GM18867 (cell line): ENCODE data around the gene WDR90.

Experiments used
- ATAC-seq: cut with Tn5 transposase; IDR thresholded peaks from one replicate; pipeline ENCODE4 v1.9.1; 2021; ENCODE audit warnings: mild to moderate bottlenecking, moderate library complexity; ENCODE audit not compliant: unreplicated experiment

Gene WDR90

GRCh38 chr16:658679-659571, 9.8 kb downstream of the WDR90 start:
- no peak for ATAC-seq

GRCh38 chr16:659618-660017, 10.5 kb downstream of the WDR90 start:
- ATAC-seq, result no peak

GRCh38 chr16:660132-660458, 10.9 kb downstream of the WDR90 start:
- ATAC-seq, result no peak

- peak; percentile 42 for ATAC-seq
Observed at GRCh38 chr16:660459-661183, 11.5 kb downstream of the WDR90 start.

- ATAC-seq, result peak; percentile 13
Observed at GRCh38 chr16:661184-661821, 12.1 kb downstream of the WDR90 start.

- ATAC-seq, result no peak
Observed at GRCh38 chr16:662095-662494, 12.9 kb downstream of the WDR90 start.

GRCh38 chr16:662597-662996, 13.4 kb downstream of the WDR90 start:
- no peak for ATAC-seq

- no peak for ATAC-seq
Observed at GRCh38 chr16:666572-666971, 17.4 kb downstream of the WDR90 start.

GRCh38 chr16:667113-667779, 18.1 kb downstream of the WDR90 start:
- ATAC-seq, result no peak

- ATAC-seq, result peak; percentile 77
Observed at GRCh38 chr16:667780-668518, 18.8 kb downstream of the WDR90 start, which contains the start of gene RHOT2. TSS of gene RHOT2 (plus strand) at chr16:668132. CDS start at chr16:668200, 68 bp downstream.

- ATAC-seq, result no peak
Observed at GRCh38 chr16:668519-669171, 19.5 kb downstream of the WDR90 start.

GRCh38 chr16:669666-670065, 20.5 kb downstream of the WDR90 start:
- ATAC-seq, result no peak

- ATAC-seq, result no peak
Observed at GRCh38 chr16:670485-671352, 21.6 kb downstream of the WDR90 start.

GRCh38 chr16:671353-672131, 22.4 kb downstream of the WDR90 start:
- no peak for ATAC-seq

- no peak for ATAC-seq
Observed at GRCh38 chr16:672371-672770, 23.2 kb downstream of the WDR90 start.

- ATAC-seq, result no peak
Observed at GRCh38 chr16:672851-673250, 23.7 kb downstream of the WDR90 start.

- ATAC-seq, result no peak
Observed at GRCh38 chr16:673399-673991, 24.3 kb downstream of the WDR90 start.
